Measurements from ENCODE around the gene PDE8A.

PDE8A gene

DNA sequence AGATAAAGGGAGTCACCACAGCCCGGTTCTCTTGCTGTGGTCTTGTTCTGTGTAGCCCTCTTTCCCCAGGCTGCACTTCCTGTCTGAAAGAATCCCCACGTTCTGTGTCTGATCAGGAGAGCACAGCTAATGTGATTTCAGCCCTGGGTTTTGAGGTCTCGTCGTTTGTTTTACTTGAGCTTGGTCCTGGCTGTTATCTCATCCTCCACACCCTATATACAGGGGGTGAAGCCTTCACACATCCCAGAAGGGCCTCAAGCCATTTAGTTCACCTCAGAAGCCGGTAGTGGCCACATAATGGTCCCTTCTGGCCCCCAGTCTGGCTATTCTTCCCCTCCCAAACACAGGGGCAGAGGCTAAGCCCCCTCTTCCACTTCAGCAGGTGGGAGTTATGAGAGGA, 115.6 kb downstream of the PDE8A start:
- DNase-seq: no peak

DNA sequence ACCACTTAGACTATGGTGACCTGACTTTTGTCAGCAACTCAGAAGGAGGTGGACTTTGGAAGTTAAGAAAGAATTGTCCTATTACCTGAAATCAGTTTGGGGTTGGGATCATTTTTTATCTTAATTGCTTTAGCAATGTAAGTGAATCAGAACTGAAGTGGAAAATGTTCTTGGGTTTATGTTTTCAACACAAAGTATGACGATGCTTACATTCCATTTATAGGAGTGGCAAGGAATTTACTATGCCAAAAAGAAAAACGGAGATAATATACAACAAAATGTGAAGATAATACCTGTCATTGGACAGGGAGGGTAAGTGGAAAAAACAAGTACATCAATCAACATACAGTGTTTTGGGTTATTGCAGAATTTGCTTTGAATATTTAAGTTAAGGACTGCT, 116.1 kb downstream of the PDE8A start:
- DNase-seq: no peak

DNA sequence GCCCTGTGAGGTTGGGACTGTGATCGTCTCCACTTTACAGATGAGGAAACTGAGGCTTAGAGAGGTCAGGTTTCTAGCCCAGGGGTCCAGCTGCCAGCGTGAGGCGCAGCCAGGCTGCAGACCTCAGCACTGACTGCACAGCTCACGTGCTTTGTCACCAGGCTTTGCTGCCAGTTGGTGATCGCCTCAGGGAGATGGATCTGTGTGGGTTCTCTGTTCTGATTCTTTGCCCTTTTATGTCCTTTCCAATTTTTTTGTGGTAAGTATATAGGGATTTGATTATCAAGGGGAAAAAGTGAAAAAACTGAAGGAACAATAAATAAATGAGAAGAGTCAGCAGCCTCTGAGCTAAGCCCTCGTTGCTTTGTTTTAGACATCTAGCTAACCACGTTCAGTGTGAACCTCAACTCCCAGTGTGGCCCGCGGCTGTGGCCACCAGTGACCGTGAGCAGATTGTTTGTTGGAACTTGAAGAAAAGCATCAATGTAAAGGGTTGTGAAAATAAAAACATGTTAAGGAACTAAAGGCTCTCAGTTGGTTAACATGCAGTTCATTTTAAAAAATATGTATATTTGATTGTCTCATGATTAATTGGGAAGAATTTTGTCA, 117.6 kb downstream of the PDE8A start:
- no peak for DNase-seq

DNA sequence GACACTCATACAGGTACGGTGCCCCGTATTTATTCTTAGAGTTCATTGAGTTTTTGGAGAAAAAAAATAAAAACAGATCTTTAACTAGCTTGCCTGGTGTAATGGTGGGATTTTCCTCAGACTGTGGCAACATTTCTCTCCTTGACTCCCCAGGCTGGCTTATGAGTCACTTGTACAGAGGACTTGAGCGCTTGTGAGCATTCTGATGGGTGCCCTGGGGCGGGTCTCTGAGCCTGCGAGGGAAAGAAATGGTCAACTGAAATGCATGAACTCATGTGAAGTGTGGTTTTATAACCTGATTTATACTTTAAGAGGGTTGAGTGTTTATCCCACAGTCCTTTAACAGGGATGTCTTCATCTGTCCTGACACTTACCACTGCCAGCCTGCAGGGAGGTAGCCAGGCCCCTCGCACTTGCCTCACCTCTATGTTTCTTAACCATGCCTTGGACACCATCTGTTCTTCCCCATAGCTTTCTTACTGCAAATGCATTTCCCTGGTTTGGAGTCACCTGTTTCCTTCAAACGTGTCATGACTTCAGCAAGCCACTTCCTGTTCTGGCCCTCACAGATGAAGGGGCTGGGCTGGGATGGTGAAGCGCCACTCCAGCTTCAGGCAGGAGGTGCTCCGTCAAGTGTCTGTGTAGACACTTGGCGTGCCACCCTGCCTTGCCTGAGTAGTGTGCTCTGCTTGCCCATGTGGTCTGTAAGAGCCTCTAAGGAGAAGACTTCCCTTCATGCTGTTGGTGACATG, 118.7 kb downstream of the PDE8A start:
- no peak for DNase-seq

DNA sequence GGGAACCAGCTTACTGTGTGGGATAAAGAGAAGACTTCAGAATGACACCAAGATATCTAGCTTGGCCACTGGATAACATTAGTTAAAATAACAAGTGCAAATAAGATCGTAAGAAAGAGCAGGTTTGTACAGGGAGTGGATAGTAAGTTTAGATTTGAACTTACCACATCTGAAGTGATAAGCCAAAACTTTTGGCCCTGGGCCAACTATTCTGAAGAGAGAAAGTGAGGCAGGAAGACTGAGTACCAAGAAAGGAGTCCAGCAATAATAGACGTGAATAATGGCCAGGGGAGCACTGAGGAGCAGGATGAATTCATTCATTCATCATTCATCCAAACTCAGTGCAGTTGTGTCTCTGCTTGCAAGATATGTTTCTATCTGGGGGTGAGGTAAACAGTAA, 122.9 kb downstream of the PDE8A start:
- DNase-seq: no peak

DNA sequence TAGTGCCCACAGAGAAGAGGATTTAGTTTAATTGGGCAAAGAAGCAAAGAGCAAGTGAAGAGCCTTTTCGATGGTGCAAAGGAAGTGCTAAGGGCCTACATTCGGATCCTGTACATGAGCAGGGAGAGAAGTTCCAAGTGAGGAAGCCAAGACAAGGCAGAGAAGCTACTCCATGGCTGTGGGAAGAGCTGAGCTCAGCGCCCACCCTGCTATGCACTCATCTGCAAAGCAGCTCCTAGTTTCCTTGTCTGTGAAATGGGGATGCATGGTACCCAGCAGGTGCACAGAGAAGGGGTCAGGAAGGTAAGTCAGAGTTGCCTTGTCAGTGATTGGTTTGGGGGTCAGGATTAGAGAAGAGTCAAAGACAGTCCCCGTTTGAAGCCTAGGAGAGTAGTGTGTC, 126.5 kb downstream of the PDE8A start:
- DNase-seq: no peak

DNA sequence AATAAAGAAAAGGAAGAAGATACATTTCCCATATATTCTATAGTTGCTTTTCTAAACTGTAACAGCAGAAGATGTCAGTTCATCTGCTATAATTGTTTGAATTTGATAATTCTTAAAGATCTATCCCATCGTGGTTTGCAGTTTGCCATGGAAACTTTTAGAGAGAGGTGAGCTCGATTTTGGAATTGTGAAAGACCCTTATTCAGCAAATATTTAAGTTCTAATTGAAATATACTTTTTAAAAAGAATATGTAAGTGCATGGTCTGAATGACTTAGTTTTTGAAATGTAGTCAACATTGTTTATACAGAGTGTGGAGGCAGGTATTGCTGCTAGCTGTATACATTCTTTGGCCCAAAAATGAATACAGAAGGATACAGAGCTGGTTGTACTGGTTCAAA, 127.7 kb downstream of the PDE8A start:
- DNase-seq: no peak

DNA sequence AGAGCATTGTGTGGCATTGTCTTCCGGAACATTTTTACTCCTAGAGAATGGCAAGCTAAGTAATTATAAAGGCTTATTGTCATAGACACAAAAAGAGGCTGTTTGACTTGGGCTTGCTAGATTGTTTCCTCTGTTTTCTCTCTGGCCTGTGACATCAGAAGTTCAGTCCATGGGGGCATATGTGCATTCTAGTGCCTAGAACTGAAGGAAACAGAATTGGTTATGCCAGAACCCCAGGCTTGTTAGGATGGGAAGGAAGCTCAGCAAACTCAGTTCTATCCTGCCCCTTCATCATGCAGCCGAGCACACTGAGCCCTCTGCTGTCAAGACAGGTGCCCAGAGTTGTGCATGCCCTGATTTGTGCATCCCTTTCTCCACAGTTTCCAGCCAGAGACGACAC, 131.3 kb downstream of the PDE8A start:
- no peak for DNase-seq

DNA sequence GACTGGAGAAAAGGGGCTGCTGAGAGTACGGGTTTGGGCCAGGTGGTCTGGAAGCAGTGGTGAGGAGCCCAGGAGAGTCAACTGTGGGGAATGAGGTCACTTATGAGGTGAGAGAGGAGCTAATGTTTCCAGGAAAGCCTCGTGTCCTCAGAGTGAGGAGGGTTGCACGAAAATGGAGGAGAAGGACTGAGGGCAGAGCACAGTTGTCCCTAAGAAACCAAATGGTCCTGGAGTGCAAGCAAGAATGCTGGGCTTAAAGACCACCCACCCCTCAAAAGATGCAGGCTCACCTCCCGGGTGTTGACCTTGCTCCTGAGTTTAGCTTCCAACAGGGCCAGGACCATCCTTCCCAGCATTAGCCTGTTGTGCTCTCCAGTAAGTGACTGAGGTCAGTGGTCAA, 133.2 kb downstream of the PDE8A start:
- no peak for DNase-seq

DNA sequence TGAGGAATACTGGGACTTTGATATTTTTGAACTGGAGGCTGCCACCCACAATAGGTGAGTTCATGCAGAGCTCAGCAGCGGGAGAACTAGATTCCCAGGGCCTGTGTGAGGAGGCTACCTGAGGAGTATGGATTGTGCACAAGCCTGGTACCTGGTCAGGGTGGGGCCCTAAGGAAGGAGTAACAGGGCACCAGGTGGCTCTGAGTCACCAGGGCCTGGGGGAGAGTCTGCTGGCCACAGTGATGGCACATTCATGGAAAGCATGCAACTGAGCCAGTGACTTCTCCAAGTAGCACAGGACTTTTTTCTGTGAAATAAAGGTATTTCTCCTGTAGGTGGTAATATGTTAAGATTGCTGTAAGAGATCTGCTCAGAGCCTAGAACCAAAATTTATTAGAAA, 134.4 kb downstream of the PDE8A start:
- no peak for DNase-seq

DNA sequence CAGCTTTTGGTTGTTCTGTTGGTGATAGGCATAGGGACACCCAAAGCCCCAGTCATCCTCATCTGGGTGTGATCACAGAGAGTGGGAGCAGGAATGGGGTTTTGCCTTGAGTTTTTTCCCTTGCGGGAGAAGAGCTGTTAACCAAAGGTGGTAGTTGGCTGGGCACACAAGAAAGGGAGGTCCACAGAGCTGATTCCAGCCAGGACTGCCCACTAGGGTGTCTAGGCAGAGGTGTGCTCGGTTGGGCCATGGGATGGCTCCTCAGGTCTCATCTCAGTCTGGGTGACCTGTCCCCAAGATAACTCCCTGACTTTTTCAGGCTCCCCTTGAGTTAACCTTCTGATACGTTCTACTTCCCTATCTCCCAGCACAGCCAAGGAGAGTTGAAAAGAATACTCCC, 134.8 kb downstream of the PDE8A start:
- DNase-seq: no peak

DNA sequence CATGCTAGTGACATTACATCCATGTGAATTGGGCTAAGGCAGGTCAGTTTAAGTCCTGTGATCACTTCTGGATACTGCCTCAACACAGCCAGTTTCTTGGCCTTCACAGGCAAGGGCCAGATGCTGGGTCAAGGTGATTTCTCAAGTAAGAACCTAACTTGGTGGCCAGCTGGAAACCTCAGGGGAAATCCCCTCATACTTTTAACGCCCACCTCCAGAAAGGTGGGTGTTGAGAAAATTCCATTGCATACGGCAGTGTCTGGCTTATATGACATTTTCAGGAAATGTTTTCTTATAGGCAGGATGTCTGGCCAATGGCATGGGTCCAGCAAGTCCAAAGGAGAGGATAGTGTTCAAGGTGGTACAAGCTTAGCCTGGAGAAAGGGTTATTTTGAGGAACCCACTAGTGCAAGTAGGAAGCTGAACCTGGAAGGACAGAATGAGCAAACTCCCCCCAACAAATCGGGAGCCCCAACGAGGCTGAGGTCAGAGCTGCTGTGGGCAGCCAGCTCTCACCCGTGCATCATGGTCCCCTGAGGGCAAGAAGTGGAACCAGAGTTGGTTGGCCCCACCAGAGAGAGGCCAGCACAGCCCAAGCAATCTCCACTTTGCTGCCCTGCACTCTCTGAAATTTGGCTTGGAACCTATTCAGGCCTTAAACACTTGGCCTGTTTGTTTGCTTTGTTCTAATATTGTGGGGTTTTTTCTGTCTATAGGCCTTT, 135.4 kb downstream of the PDE8A start:
- no peak for DNase-seq

DNA sequence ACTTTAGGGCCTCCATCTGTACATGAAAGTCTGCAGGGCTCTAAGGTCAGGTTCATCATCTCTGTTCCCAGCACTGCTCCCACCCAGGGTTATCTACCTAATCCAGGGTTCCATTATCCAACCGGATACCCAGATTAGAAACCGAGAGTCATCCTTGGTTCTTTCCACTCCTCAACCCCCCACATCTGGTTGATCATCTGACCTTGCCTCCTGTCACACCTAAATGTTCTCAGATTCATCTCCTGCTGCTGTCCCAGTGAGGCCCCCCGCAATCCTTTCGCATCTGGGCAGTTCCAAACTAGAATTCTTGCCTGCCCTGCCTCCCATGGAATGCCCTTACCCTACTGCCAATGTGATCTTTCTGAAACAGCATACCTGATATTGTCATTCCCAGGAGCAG, 136.5 kb downstream of the PDE8A start:
- DNase-seq: no peak

DNA sequence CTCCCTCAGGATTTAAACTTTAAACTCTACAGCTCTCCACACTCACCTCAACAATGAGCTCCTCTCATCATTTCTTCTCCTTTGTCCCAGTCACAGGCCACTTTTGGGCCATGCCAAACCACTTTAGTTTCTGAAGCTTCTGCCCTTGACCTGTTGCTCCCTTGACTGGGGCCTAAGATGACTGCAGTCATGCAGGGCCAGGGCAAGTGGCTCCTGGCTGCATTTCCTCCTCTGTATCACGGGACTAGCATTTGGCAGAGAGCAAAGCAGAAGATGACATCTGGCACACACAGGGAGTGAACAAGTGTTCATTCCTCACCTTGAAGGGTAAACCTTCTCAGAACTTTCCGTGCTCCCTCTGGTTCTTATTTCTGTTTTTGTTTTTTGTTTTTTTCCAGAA, 136.9 kb downstream of the PDE8A start:
- DNase-seq: no peak

DNA sequence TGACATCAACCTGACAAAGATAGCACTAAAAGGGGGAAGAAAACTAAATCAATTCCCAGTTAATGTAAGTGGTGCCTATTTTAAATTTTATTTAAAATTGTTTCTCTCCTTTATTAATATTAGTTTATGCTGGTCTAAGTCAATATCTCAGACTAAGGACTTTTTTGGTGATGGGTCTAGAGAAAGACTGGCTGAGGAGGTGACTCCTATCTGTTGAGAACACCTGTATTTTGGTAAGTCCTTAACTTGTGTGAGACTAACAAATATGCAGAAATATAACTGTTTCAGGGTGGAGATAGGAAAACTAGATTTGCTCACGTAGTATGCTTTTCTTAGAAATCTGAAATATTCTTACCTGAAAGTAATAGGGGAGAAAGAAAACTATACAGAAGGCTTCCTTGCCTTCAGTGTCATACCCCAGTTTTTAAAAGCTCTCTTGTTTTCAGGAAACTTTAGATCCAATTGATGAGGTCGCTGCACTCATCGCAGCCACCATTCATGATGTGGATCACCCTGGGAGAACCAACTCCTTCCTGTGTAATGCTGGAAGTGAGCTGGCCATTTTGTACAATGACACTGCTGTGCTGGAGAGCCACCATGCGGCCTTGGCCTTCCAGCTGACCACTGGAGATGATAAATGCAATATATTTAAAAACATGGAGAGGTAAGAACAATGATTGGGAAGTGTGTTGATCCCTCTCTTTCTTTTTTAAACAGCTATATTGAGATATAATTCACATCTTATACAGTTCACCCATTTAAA, 138.9 kb downstream of the PDE8A start:
- no peak for DNase-seq

DNA sequence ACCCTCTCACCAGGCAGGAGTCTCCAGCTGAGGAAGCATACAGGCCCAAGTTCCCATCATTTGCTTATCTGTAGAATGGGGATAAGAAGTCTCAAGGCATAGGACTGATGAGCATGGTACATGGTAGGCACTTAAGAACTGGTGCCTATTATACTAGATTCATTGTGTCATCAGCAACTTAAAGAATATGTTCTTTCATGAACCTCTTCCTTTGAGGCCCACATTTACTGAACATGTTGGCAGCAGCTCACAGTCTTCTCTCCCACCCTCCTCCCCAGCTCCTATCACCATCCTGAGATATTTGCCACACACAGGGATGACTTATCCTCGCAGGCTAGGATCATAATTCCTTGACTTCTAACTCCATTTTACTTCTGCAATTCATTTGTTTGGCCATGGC, 142.5 kb downstream of the PDE8A start:
- no peak for DNase-seq

DNA sequence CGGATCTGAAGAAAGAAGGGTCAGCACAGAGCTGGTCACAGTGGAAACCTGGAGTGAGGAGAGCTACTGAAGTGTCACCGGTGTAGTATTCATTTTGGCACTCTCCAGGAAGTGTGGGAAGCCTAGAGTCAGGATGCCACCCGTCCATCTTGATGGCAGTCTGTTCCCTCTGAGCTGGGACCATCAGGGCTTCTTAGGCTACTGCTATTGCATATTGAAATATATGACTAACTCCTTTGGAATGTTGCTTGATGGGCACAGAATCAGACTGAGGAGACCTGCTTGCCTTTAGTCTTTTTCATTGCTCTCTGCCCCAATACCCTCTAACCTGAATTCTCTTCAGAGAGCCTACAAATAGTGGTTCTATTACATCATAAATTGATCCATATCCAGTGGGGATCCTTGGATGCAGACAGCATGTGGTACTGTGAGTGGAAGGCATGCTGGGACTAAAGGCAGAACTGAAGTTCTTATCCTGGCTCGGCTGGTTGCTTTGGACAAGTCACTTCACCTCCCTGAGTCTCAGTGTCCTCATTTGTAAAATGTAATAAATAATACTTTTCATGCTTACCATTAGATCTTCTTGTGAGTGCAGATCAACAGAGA, 143.5 kb downstream of the PDE8A start:
- DNase-seq: no peak

DNA sequence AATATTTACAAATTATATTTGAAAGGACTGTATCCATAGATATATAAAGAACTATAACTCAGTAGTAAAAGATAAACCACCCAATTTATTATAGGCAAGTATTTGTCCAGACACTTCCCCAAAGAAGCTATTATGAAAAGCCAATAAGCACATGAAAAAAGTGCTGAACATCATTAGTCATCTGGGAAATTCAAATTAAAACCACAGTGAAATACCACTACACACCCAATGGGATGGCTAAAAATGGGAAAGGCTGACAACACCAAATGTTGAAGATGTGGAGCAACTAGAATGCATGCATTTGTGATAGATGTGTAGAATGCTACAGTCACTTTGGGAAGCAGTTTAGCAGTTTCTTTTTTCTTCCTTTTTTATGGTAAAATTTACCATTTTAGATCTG, 147.0 kb downstream of the PDE8A start:
- peak; percentile 20 for DNase-seq

DNA sequence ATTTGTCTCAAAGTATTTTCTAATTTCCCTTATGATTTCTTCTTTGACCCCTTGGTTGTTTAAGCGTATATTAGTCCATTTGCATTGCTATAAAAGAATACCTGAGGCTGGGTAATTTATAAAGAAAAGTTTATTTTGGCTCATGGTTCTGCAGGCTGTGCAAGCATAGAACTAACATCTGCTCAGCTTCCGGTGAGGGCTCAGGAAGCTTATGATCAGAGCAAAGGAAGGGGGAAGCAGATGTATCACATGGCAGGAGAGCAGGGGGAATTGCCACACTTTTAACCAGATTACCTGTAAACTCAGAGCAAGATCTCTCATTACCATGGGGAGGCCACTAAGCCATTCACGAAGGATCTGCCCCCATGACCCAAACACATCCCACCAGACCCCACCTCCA, 148.2 kb downstream of the PDE8A start:
- no peak for DNase-seq

DNA sequence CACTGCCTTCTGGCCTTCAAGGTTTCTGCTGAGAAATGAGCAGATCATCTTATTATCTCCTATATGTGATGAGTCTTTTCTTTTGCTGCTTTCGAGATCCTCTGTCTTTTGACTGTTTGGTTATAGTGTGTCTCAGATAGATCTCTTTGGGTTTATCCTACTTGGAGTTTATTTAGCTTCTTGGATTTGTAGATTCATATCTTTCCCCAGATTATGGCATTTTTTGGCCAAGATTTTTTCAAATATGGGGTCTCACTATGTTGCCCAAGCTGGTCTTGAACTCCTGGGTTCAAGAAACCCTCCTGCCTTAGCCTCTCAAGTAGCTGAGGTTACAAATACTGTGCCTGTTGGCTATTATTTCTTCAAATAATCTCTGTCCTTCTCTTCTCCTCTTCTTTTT, 150.3 kb downstream of the PDE8A start:
- no peak for DNase-seq

DNA sequence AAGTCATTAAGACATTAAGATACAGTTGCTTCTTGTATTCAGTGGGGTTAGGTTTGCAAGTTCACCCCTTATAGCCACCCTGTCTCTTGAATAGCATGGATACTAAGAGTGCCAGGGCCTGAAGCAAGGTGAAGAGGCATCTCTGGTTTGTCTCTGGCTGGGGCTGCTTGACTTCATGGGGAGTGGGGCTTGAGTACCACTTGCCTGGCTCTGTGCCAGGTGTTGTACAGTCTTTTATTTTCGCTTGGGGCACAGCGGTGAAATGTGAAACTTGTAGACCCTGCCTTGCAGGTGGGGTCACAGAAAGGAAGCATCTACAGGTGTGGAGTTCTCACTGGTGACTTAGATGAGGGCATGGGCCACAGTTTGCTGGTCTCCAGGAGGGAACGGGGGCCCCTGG, 152.1 kb downstream of the PDE8A start:
- DNase-seq: no peak

DNA sequence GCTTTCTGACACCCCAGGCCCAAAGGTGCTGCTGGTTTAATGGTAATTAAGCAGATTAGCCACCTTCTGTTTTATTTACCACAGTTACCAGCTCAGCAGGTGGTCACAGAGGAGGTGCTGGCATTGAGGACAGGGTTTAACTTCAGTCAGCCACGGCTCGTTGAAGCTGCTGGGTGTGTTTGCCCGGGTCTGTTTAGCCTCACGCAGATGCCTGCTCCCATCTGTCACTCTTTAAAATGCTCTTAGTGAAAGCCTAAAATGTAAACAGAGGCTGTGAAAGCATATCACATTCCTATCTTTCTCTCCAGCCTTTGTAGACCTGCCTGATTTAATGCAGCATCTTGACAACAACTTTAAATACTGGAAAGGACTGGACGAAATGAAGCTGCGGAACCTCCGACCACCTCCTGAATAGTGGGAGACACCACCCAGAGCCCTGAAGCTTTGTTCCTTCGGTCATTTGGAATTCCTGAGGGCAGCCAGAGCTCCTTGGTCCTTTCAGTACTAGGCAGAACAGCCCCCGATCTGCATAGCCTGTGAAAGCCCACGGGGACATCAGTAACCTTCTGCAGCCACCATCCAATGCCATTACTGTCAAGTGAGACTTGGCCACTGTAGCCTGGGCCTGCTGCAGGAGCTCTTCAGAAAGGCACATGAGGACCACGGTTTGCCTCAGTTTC, 156.0 kb downstream of the PDE8A start:
- no peak for DNase-seq

DNA sequence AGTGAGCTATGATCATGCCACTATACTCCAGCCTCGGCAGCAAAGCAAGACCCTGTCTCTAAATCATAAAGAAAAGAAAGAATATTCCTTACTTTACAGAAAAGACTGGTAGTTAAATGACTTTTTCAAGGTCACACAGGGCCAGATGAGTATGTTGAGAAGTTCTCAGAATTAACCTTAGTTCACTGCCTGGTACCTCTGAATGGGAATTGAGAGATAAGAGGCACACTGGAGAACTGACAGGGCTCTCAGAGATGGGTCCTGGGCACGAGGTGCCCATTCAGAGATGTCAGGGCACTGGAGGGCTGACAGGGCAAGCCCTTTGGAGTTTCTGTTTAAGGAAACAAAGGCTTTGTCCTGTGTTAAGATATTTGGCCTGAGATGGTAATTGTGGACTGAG, 157.7 kb downstream of the PDE8A start:
- DNase-seq: no peak

Measured in suppressor macrophage treated with lipopolysaccharide for 4 hours (primary cell).